Measurements from ENCODE around the gene EXD3.

DNA sequence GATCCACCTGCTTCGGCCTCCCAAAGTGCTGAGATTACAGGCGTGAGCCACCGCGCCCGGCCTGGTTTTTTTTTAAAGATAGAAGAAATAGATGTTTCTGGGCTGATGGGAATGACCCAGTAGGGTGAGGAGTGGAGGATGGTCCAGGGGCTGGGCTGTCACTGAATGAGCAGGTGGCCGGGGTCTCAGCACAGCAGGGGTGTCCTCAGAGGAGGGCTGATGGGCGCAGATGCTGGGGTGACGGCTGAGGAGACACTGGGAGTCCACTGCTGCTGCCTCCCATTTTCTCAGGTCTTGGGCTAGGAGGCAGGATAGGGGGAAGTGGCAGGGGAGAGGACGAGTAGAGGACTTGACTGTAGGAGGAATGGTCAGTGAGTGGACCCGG is 147.8 kb downstream of the EXD3 start:
- TF ChIP-seq, protein P1, sequence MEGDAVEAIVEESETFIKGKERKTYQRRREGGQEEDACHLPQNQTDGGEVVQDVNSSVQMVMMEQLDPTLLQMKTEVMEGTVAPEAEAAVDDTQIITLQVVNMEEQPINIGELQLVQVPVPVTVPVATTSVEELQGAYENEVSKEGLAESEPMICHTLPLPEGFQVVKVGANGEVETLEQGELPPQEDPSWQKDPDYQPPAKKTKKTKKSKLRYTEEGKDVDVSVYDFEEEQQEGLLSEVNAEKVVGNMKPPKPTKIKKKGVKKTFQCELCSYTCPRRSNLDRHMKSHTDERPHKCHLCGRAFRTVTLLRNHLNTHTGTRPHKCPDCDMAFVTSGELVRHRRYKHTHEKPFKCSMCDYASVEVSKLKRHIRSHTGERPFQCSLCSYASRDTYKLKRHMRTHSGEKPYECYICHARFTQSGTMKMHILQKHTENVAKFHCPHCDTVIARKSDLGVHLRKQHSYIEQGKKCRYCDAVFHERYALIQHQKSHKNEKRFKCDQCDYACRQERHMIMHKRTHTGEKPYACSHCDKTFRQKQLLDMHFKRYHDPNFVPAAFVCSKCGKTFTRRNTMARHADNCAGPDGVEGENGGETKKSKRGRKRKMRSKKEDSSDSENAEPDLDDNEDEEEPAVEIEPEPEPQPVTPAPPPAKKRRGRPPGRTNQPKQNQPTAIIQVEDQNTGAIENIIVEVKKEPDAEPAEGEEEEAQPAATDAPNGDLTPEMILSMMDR (conservative IDR thresholded peaks at IDR 0.05 in 1 of 2, IDR thresholded peaks at IDR 0.05 in 1 of 2; ENCODE audit: low read depth in 1 of 2, low read length in 2 of 2): no peak
- no peak for TF ChIP-seq EZH2 (IDR thresholded peaks at IDR 0.05; ENCODE audit: low read length, missing control alignments)
